OCI-LY1 (cell line): Measurements from ENCODE around the gene DPYSL3.

Source experiments
- CTCF ChIP-seq: fragments of 200-600 bp; sonication (generic), shearing (Covaris generic); IDR thresholded peaks from 2 replicates; pipeline ENCODE4 v1.5.1; 2017; ENCODE audit warnings: mild to moderate bottlenecking, antibody characterized with exemption, low read length, moderate library complexity, mixed read lengths
- EZH2 ChIP-seq: fragments of 200-600 bp; sonication (generic), shearing (Covaris generic); IDR thresholded peaks from 2 replicates; pipeline ENCODE4 v1.8.0; 2017; ENCODE audit warnings: borderline replicate concordance, mixed run types, mild to moderate bottlenecking, antibody characterized with exemption, low read length, moderate library complexity, mixed read lengths

GRCh38 chr5:147557876-147558745 is 48.2 kb upstream of the DPYSL3 start:
- TF ChIP-seq CTCF: no peak
- no peak for TF ChIP-seq EZH2
